HG02610 (cell line): ENCODE measurements around the gene LAMB3.

Experiments
- ATAC-seq: cut with Tn5 transposase; IDR thresholded peaks from one replicate; pipeline ENCODE4 v1.9.1; 2021; ENCODE audit warnings: mild to moderate bottlenecking, moderate library complexity; ENCODE audit not compliant: unreplicated experiment

The LAMB3 gene

DNA sequence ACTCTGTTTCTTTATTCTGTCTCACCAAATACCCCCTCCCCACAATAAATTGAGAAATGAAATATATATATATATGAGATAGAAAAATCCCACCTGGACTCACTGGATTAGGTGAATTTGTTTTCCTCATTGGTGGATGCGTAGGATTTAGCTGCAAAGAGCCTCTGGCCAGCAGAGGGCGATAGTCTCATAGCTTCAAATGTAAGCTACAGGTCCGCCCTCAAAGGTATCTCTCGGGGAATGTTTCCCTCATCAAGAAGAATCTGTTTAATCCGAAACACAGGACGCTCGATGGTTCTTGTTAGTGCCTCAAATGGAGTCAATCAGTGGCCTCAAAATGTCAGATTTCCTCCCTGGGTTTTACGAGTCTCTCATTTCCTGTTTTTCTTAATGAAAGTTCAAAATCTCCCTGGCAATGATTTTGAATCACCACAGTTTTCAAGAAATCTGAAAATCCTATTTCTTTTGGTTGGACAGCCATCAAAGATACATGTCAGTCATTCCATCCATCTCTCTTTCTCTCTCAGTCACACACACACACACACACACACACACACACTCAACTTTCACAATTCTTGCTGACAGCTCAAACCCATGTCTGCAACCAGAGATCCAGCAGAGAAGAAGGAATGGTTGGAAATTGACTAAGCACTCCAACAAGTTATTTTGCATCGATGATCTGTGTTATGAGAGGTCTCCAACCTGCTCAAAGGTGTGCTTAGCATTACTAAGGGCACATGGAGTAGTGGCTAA is 82.6 kb downstream of the LAMB3 start:
- no peak for ATAC-seq

DNA sequence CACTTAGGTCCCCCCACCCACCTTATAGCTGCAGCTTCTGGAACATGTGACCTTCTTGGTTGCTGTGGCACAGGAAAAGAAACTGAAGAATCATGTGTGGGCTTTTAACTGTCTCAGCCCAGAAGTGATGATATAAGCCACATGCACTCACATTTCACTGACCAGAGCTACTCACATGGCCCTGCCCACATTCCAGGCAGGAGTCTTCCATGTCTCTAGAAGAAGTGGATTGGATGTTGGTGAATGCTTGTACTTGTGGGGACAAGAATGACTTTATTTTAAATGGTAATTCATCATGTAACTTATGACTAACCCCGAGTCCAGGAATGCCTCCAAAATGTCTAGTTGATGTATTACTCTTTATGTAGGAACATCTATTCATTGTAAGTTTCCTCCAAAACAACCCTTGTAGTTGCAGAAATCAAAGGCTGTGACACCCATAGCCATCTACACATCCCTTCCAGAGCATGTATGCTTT is 84.5 kb downstream of the LAMB3 start:
- ATAC-seq = no peak

DNA sequence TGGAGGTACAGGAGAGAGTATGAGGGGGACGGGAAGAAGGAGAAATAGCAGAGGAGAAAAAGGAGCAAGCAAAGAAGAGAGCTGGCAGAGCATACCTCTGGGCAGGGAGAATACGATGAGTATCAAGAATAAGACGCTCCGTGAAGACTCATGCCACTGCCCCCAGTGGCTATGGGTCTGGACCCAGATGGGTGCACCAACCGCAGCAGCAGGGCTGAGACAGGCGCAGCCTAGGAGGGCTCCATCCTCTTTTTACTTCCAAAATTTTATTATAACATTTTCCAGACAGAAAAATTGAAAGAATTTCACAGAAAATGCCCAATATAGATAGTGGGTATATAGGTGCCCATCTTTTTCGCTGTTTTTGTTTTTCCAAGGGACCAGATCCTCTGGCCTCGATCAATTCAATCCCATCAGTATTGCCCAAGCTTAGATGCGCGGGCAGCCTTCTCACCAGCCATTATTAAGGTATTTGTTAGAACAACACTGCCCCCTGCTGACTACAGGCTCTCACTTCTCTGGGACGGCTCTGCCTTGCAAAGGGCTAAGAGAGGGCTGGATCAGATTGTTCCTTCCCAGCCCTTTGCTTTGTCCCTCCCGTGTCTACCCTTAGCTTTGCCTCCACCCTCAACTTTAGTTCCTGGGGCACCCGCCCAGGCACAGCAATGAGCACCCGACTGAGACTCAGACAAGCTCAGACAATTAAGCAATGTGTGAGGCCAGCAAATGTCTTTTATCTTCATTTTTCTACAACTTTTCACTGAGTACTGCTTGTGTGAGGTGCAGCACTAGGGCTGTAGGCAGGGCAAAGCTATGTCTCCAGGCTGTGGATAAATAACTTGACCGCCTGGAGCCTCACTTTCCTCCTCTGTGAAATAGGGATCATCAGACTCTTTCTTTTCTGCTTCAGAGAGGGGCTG is 86.2 kb downstream of the LAMB3 start:
- peak; percentile 77 for ATAC-seq
